ENCODE measurements around the gene SLC44A4. TPM values are rescaled to one million over a fixed set of nuclear protein-coding genes. Genes with fewer than 3 reads are reported as not detected.

The SLC44A4 gene
- polyA plus RNA-seq, 1 donor (not counting 4 experiments of a cell fraction or from before 2014, with no cell fraction given): 0.25 TPM

DNA sequence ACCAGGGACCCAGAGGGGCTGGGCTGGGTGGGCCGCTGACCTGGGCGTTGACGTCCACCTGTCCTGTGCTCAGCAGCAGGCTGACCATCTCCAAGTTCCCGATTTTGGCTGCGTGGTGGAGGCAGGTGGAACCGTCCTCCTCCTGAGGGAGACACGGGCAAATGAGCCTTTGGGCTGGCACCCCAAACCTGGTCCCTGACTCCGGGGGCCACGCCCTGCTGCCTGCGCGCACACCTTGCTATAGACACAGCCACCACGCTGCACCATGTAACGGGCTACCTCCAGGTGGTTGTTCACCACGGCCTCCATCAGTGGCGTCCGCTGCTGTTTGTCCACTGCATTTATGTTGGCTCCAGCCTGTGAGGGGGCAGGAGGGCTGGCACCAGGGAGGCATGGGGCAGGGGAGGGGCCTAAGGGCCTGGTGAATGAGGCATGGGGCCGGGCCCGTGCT lies 7.8 kb upstream of the SLC44A4 start:
- DNase-seq (ENCODE audit: low read depth, low spot score) (no peak), FAIRE-seq (no peak)
- no peak overlapping the region for H3K4me2 ChIP-seq (ENCODE audit: control insufficient read depth, extremely low read depth, insufficient read depth, low read depth, low read length)
- no peaks in the 10 kb centered on the region for H3K4me1 ChIP-seq (ENCODE audit: control insufficient read depth, extremely low read depth, insufficient read depth, low read length)
- no peaks in the 10 kb centered on the region for H3K9me1 ChIP-seq (ENCODE audit: control insufficient read depth, extremely low read depth, insufficient read depth, low read length)
- no peaks in the 10 kb centered on the region for H4K20me1 ChIP-seq (ENCODE audit: control insufficient read depth, extremely low read depth, insufficient read depth, low read length)
- dilution Hi-C loops (cut with MboI; ENCODE audit: extremely low pct_ligation_motif_present, low sequenced_read_pairs): no loop called here
- H3K9me3 ChIP-seq (ENCODE audit: control insufficient read depth, low read depth, low read length): no peaks in the 10 kb centered on the region
- no peak overlapping the region for H3K9ac ChIP-seq (ENCODE audit: control insufficient read depth, extremely low read depth, insufficient read depth, low read length)
- no peaks in the 10 kb centered on the region for H3K27me3 ChIP-seq (ENCODE audit: control insufficient read depth, extremely low read depth, insufficient read depth, low read length)
- no peak overlapping the region for H2AFZ ChIP-seq (ENCODE audit: control insufficient read depth, low read length)
- H3K27ac ChIP-seq (ENCODE audit: control insufficient read depth, insufficient read depth, low read length): no peak overlapping the region
- TF ChIP-seq, protein P1, sequence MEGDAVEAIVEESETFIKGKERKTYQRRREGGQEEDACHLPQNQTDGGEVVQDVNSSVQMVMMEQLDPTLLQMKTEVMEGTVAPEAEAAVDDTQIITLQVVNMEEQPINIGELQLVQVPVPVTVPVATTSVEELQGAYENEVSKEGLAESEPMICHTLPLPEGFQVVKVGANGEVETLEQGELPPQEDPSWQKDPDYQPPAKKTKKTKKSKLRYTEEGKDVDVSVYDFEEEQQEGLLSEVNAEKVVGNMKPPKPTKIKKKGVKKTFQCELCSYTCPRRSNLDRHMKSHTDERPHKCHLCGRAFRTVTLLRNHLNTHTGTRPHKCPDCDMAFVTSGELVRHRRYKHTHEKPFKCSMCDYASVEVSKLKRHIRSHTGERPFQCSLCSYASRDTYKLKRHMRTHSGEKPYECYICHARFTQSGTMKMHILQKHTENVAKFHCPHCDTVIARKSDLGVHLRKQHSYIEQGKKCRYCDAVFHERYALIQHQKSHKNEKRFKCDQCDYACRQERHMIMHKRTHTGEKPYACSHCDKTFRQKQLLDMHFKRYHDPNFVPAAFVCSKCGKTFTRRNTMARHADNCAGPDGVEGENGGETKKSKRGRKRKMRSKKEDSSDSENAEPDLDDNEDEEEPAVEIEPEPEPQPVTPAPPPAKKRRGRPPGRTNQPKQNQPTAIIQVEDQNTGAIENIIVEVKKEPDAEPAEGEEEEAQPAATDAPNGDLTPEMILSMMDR (optimal IDR thresholded peaks at IDR 0.05 in 1 of 3, IDR thresholded peaks at IDR 0.05 in 1 of 3, conservative IDR thresholded peaks at IDR 0.05 in 1 of 3; ENCODE audit: extremely low read depth in 1 of 3, insufficient read depth in 2 of 3, low read length in 3 of 3): no peak
- TF ChIP-seq EZH2 (IDR thresholded peaks at IDR 0.05; ENCODE audit: low read length): no peak
- H3K4me3 ChIP-seq (ENCODE audit: control insufficient read depth in 2 of 3, extremely low read depth in 1 of 3, insufficient read depth in 2 of 3, low read depth in 1 of 3, low read length in 3 of 3): no peak overlapping the region
- H3K36me3 ChIP-seq (ENCODE audit: control insufficient read depth in 2 of 2, extremely low read depth in 1 of 2, insufficient read depth in 2 of 2, low read length in 2 of 2): peaks cover 36 to 38% of the 10 kb centered on the region in 2 experiments
- H3K79me2 ChIP-seq (ENCODE audit: control insufficient read depth, insufficient read depth, low read length): no peaks in the 10 kb centered on the region

DNA sequence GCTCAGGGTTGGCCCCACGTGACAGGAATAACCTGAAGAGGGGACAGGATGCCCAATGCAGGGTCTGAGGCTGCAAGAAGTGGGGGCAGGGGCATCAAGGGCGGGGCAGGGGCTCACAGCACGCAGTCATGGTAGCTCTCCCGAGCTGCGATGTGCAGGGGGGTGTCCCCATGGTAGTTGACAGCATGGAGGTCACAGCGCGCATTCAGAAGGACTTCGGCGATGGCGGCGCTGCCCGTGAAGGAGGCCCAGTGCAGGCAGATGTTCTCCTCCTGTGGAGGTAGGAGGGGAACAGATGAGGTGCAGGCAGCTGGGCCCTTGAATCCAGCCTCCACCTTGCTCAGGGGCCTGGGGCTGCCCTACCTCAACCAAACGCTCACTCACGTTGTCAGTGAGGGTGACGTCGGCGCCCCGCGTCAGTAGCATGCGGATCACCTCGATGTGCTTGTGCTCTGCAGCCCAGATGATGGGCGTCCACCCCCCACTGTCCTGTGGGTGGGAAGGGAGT lies 5.8 kb upstream of the SLC44A4 start:
- Histone ChIP-seq H4K20me1 (ENCODE audit: control insufficient read depth, extremely low read depth, insufficient read depth, low read length) (no peaks in the 10 kb centered on the region), H3K4me1 (ENCODE audit: control insufficient read depth, extremely low read depth, insufficient read depth, low read length) (no peaks in the 10 kb centered on the region), H3K36me3 (ENCODE audit: control insufficient read depth in 2 of 2, extremely low read depth in 1 of 2, insufficient read depth in 2 of 2, low read length in 2 of 2) (peaks cover 38 to 42% of the 10 kb centered on the region in 2 experiments), H3K27ac (ENCODE audit: control insufficient read depth, insufficient read depth, low read length) (no peak overlapping the region), H3K9me1 (ENCODE audit: control insufficient read depth, extremely low read depth, insufficient read depth, low read length) (no peaks in the 10 kb centered on the region), H2AFZ (ENCODE audit: control insufficient read depth, low read length) (no peak overlapping the region), H3K27me3 (ENCODE audit: control insufficient read depth, extremely low read depth, insufficient read depth, low read length) (no peaks in the 10 kb centered on the region), H3K9me3 (ENCODE audit: control insufficient read depth, low read depth, low read length) (no peaks in the 10 kb centered on the region), H3K79me2 (ENCODE audit: control insufficient read depth, insufficient read depth, low read length) (no peaks in the 10 kb centered on the region), H3K4me2 (ENCODE audit: control insufficient read depth, extremely low read depth, insufficient read depth, low read depth, low read length) (no peak overlapping the region), H3K9ac (ENCODE audit: control insufficient read depth, extremely low read depth, insufficient read depth, low read length) (no peak overlapping the region), H3K4me3 (ENCODE audit: control insufficient read depth in 2 of 3, extremely low read depth in 1 of 3, insufficient read depth in 2 of 3, low read depth in 1 of 3, low read length in 3 of 3) (no peak overlapping the region)
- FAIRE-seq (no peak), DNase-seq (ENCODE audit: low read depth, low spot score) (no peak)
- TF ChIP-seq, protein P1 (optimal IDR thresholded peaks at IDR 0.05 in 1 of 3, IDR thresholded peaks at IDR 0.05 in 1 of 3, conservative IDR thresholded peaks at IDR 0.05 in 1 of 3; ENCODE audit: extremely low read depth in 1 of 3, insufficient read depth in 2 of 3, low read length in 3 of 3): no peak
- no peak for TF ChIP-seq EZH2 (IDR thresholded peaks at IDR 0.05; ENCODE audit: low read length)
- dilution Hi-C loops (cut with MboI; ENCODE audit: extremely low pct_ligation_motif_present, low sequenced_read_pairs): no loop called here
